Kidney epithelial cell (primary cell): ENCODE measurements around the gene XPNPEP2. TPM values are rescaled to one million over a fixed set of nuclear protein-coding genes. Genes with fewer than 3 reads are reported as not detected.

Source experiments
- DNase-seq: peaks from one replicate; pipeline ENCODE4 v3.0.0-alpha.2; 2010; ENCODE audit warnings: low read depth
- H3K27me3 ChIP-seq: 2 replicates; pipeline ENCODE4 v1.6.0; 2011; ENCODE audit warnings: low read length; ENCODE audit not compliant: control insufficient read depth, insufficient read depth
- H3K36me3 ChIP-seq: 2 replicates; pipeline ENCODE4 v1.5.1; 2011; ENCODE audit warnings: low read length; ENCODE audit not compliant: control insufficient read depth, insufficient read depth
- H3K4me3 ChIP-seq: 2 replicates; pipeline ENCODE4 v1.5.1; 2011; ENCODE audit warnings: low read depth, mild to moderate bottlenecking, control low read depth, low read length
- total RNA-seq: library from RNA; depleted of rRNA; stranded (reverse); fragments of >200 nt; gene quantifications from 2 replicates; pipeline ENCODE4 v1.2.3, GENCODE V29; 2015
- TF ChIP-seq, protein P1 (sequence below): IDR thresholded peaks from 2 replicates; pipeline ENCODE4 v1.5.1; 2011; ENCODE audit warnings: mild to moderate bottlenecking, moderate library complexity, low read length, control low read depth, inconsistent platforms; ENCODE audit not compliant: insufficient read depth, poor library complexity, severe bottlenecking

XPNPEP2 gene
- total RNA-seq, 1 donor from 2014 or later, result not detected

DNA sequence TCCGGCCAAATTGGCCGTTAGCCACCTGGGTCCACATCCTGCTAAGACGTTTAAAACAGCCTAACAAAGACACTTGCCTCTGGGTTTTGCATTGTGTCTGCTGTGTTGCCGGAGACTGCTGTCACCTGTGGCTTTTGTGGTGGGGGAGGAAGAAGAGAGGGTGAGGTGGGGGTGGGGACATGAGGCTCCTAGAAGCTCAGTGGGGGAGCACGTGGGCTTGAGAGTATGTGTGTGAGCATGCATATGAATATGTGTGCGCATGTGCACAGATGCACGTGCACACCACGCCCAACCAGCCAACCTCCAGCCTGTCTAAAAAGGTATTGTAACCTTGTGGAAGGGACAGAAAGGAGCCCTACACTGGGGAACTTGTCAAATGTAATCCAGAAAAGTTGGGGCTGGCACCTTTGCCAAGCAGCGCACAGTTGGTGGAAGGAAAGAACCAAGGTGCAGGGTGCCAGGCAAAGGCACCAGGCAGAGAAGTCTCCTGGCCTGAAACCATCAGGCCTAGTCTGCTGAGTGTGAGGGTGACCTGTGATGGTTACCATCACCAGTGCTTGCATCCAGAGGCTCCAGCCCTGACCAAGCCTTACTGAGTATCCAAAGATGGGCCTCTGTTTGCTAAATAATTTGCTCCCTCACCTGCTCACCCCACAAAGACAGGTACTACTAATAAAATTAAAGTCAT, 30.8 kb downstream of the XPNPEP2 start:
- Histone ChIP-seq H3K4me3 (no peak overlapping the region), H3K36me3 (no peaks in the 10 kb centered on the region), H3K27me3 (no peaks in the 10 kb centered on the region)
- DNase-seq, result no peak
- TF ChIP-seq, protein P1, sequence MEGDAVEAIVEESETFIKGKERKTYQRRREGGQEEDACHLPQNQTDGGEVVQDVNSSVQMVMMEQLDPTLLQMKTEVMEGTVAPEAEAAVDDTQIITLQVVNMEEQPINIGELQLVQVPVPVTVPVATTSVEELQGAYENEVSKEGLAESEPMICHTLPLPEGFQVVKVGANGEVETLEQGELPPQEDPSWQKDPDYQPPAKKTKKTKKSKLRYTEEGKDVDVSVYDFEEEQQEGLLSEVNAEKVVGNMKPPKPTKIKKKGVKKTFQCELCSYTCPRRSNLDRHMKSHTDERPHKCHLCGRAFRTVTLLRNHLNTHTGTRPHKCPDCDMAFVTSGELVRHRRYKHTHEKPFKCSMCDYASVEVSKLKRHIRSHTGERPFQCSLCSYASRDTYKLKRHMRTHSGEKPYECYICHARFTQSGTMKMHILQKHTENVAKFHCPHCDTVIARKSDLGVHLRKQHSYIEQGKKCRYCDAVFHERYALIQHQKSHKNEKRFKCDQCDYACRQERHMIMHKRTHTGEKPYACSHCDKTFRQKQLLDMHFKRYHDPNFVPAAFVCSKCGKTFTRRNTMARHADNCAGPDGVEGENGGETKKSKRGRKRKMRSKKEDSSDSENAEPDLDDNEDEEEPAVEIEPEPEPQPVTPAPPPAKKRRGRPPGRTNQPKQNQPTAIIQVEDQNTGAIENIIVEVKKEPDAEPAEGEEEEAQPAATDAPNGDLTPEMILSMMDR, result no peak

DNA sequence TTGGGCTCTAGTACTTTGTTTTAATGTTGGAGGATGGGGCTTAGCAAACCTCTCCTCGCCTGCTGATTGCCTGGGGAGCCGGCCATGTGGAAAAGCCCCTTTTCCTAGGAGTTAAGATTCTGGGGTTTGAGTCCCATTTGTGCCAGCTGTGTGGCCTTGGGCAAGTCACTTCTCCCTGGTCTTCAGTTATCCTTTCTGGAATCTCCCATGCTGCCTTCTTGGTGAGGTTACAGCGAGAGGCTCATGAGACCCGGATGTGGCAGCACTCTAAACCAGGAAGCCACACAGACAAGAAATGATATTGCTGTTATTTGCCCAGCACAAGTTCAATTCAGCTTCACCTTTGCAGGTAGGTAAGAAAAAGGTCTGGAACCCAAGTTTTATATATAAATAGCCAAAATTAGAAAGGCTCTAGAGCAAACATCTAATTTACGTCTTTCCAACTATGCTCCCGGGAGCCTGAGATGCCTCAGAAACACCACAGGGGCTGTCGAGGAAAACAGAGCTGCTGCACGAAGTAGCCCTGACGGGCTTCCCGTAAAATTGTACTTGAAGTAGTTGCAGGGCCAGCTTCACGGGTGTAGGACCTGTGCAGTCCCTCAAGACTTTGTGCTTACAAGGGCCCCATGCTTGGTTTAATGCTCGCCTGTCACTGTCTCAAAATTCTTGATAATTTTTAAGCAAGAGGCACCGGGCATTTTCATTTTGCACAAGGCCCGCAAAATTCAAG, 32.7 kb downstream of the XPNPEP2 start:
- no peak overlapping the region for H3K4me3 ChIP-seq
- no peak for DNase-seq
- H3K27me3 ChIP-seq, result no peaks in the 10 kb centered on the region
- no peaks in the 10 kb centered on the region for H3K36me3 ChIP-seq
- TF ChIP-seq, protein P1, result no peak

DNA sequence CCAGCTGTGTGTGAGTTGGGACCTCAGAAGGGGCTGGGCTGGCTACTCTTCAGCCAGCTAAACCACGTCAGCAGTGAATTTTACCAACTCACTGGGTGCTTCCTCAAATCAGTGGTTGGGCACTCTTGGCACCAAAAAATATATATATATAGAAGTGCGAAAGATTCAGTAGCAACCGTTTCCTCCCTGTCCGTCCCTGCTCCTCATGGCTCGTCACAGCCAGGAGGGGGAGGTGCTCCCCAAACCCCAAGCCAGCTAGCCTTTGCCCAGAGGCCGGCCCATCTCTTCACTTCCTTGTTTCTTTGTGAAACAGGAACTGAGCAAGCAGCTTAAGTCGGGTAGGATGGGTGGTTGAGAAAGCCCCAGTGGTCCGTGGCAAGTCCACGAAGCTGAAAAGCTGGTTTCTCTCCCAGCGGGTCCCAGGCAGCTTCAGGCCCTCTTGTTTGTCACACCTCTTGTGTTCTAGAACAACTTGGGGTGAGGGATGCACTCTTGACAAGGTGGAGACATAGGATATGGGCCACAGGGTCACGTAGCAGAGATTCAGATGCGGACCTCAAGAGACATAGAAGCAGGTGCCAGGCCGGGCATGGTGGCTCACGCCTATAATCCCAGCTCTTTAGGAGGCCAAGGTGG, 34.1 kb downstream of the XPNPEP2 start:
- no peak overlapping the region for H3K4me3 ChIP-seq
- no peaks in the 10 kb centered on the region for H3K36me3 ChIP-seq
- DNase-seq, result no peak
- H3K27me3 ChIP-seq, result no peaks in the 10 kb centered on the region
- TF ChIP-seq, protein P1, result no peak

DNA sequence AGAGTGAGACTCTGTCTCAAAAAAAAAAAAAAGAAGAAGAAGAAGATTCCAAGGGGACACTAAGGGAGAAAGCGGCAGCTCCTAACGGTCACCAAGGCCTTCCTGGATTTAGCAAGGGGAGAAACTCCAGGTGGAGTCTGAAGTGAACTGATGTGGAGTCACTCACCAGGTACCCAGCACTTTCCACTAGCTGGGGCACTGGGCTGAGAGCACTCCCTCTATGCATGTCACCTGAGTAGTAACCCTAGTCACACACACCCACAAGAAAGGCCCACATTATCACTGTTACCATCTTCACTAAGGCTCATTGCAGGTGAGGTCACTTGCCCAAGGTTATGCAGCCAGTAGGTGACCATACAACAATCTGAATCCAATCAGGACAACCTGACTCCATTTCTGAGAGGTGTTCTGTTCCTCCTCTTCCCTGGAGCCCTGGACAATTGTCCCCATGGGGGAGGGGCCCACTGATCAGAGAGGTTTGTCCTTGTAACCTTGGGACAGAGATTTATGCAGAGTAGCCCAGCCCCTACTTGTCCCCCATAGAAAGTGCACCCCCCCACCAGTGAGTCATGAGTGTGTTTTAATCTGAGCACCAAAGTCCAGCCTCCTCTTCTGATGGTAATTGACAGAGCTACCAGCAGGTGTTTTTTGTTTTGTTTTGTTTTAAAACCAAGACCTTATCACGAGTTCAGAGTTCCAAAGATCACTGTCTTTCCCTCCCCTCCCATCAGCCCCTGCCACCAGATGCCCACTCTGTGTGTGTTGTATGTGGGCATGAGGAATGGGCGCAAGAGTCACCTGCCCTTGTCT, 35.1 kb downstream of the XPNPEP2 start:
- Histone ChIP-seq H3K4me3 (no peak overlapping the region), H3K36me3 (no peaks in the 10 kb centered on the region), H3K27me3 (no peaks in the 10 kb centered on the region)
- DNase-seq, result no peak
- TF ChIP-seq, protein P1, result no peak

DNA sequence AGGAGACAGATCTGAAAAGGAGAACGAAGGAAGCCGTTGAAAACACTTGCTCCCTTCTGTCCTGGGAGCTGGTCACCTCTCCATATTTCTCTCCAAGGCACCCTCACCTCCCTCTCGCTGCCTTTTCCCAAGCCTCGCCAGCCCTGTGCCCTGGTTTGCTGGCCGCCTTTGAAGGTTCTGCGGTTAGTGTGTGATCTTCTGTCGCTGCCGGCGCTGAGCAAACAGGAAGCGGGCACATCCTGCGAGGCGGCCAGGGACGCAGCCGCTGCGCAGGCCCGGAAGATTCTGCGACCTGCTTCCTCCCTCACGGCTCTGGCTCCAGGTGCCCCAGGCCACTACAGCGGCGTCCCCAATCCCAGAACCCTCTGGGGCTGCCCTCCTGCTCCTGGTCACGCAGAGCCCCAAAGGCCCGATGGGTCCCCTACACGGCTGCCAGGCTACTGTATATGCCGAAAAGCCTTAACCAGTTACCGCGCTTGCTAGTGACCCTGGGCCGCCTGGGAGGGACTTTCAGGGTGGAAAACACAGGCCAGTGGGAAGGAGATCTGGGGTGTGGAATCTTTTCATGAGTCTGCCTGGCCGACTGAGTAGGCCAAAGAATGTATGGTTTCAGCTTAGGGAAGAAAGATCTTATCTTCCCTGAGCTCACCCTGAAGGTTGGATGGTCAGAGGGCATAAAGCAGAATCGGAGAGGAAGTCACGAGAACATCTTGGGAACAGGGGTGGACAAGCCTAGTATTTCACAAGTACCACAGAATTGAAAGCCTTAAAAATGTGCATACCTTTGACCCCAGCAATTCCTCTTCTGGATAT, 38.6 kb downstream of the XPNPEP2 start:
- Histone ChIP-seq H3K36me3 (no peaks in the 10 kb centered on the region), H3K4me3 (no peak overlapping the region), H3K27me3 (no peaks in the 10 kb centered on the region)
- TF ChIP-seq, protein P1, result no peak
- no peak for DNase-seq
